Prostate gland (tissue), 2 donors: ENCODE results near the gene GPRIN3.

Experiments used
- CTCF ChIP-seq, 4 experiments: fragments of 200-600 bp in 2 of 4; fragments of 450-650 bp in 2 of 4; sonication (generic) in 2 of 4; IDR thresholded peaks; 1 replicate in 3 of 4; 2 replicates in 1 of 4; pipeline ENCODE4 v1.5.1; 2016 to 2019; ENCODE audit warnings: antibody characterized with exemption in 4 of 4, mild to moderate bottlenecking in 2 of 4, moderate library complexity in 2 of 4
- POLR2A ChIP-seq: fragments of 450-650 bp; IDR thresholded peaks from one replicate; pipeline ENCODE4 v1.6.1; 2016; ENCODE audit warnings: antibody characterized with exemption, mild to moderate bottlenecking
- POLR2AphosphoS5 ChIP-seq: sonication (generic); formaldehyde crosslinking; IDR thresholded peaks from one replicate; pipeline ENCODE4 v1.6.1; 2017; ENCODE audit warnings: antibody characterized with exemption

- TF ChIP-seq CTCF (IDR thresholded peaks at IDR 0.05) (no peak), POLR2A (no peak), POLR2AphosphoS5 (no peak)
These were observed 113.8 kb downstream of the GPRIN3 start for GRCh38 chr4:89193843-89194242.
